HEK293 (cell line): ENCODE measurements around the gene BTF3.

Source experiments
- BCL11A ChIP-seq: fragments of 450-650 bp; formaldehyde crosslinking; IDR thresholded peaks from 2 replicates; pipeline ENCODE4 v1.5.1; 2016; ENCODE audit warnings: low read depth, missing biosample characterization, missing genetic modification characterization
- ZFP37 ChIP-seq: fragments of 450-650 bp; formaldehyde crosslinking; IDR thresholded peaks from 2 replicates; pipeline ENCODE4 v1.5.1; 2016; ENCODE audit warnings: missing biosample characterization, missing genetic modification characterization
- ZNF175 ChIP-seq: fragments of 450-650 bp; formaldehyde crosslinking; IDR thresholded peaks from 2 replicates; pipeline ENCODE4 v1.5.1; 2016; ENCODE audit warnings: missing biosample characterization, missing genetic modification characterization
- ZNF274 ChIP-seq, 2 experiments: fragments of 200-500 bp in 1 of 2; fragments of 450-650 bp in 1 of 2; sonication (Bioruptor generic) in 1 of 2; formaldehyde crosslinking in 1 of 2; IDR thresholded peaks; 2 replicates each; pipeline versions ENCODE4 v1.5.1 to v1.6.1; 2014 to 2016; ENCODE audit warnings: borderline replicate concordance in 1 of 2, inconsistent platforms in 1 of 2, low read length in 1 of 2, missing biosample characterization in 1 of 2, missing genetic modification characterization in 1 of 2
- ZNF558 ChIP-seq: fragments of 450-650 bp; formaldehyde crosslinking; IDR thresholded peaks from 2 replicates; pipeline ENCODE4 v1.5.1; 2016; ENCODE audit warnings: missing biosample characterization, missing genetic modification characterization
- ZNF629 ChIP-seq: fragments of 450-650 bp; formaldehyde crosslinking; IDR thresholded peaks from 2 replicates; pipeline ENCODE4 v1.5.1; 2017; ENCODE audit warnings: missing biosample characterization, missing genetic modification characterization
- ZNF792 ChIP-seq: fragments of 450-650 bp; formaldehyde crosslinking; IDR thresholded peaks from 2 replicates; pipeline ENCODE4 v1.5.1; 2016; ENCODE audit warnings: missing biosample characterization, missing genetic modification characterization
- TF ChIP-seq, protein P1 (sequence below): fragments of 450-650 bp; formaldehyde crosslinking; IDR thresholded peaks from 2 replicates; pipeline ENCODE4 v1.5.1; 2016; ENCODE audit warnings: missing biosample characterization, missing genetic modification characterization
- TF ChIP-seq, protein P2 (sequence below): fragments of 450-650 bp; formaldehyde crosslinking; IDR thresholded peaks from 2 replicates; pipeline ENCODE4 v1.5.1; 2016; ENCODE audit warnings: missing biosample characterization, missing genetic modification characterization
- TF ChIP-seq, protein P3 (sequence below): fragments of 450-650 bp; formaldehyde crosslinking; IDR thresholded peaks from 2 replicates; pipeline ENCODE4 v1.5.1; 2016; ENCODE audit warnings: missing biosample characterization, missing genetic modification characterization
- TF ChIP-seq, protein P4 (sequence below): fragments of 450-650 bp; IDR thresholded peaks from 2 replicates; pipeline ENCODE4 v1.5.1; 2018; ENCODE audit warnings: missing biosample characterization, mild to moderate bottlenecking, missing genetic modification characterization
- TF ChIP-seq, protein P5 (sequence below): fragments of 450-650 bp; formaldehyde crosslinking; IDR thresholded peaks from 2 replicates; pipeline ENCODE4 v1.5.1; 2016; ENCODE audit warnings: missing biosample characterization, missing genetic modification characterization

DNA sequence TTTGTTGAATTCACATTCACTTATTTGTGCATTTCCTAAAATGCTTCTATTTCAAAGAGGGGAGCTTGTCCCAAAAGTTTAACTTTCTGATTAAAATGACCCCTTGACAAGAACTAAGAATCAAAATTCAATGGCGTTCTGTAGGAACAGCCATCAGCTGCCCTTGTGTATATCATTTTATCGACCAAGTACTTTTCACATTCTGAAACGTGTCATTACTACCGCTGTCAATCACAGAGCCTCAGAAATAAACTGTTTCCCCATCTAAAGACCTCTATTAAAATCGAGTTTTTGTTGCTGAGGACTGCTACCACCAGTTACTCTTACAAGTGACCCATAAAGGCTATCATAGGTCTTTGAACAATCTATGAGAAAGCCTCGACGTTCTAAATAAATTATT lies 48.1 kb upstream of the BTF3 start:
- TF ChIP-seq, protein P1, sequence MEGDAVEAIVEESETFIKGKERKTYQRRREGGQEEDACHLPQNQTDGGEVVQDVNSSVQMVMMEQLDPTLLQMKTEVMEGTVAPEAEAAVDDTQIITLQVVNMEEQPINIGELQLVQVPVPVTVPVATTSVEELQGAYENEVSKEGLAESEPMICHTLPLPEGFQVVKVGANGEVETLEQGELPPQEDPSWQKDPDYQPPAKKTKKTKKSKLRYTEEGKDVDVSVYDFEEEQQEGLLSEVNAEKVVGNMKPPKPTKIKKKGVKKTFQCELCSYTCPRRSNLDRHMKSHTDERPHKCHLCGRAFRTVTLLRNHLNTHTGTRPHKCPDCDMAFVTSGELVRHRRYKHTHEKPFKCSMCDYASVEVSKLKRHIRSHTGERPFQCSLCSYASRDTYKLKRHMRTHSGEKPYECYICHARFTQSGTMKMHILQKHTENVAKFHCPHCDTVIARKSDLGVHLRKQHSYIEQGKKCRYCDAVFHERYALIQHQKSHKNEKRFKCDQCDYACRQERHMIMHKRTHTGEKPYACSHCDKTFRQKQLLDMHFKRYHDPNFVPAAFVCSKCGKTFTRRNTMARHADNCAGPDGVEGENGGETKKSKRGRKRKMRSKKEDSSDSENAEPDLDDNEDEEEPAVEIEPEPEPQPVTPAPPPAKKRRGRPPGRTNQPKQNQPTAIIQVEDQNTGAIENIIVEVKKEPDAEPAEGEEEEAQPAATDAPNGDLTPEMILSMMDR (tag by site-specific recombination), result no peak
- no peak for TF ChIP-seq ZNF175
- TF ChIP-seq ZFP37 (tag by site-specific recombination), result no peak
- no peak for TF ChIP-seq ZNF558 (tag by site-specific recombination)
- TF ChIP-seq, protein P2, sequence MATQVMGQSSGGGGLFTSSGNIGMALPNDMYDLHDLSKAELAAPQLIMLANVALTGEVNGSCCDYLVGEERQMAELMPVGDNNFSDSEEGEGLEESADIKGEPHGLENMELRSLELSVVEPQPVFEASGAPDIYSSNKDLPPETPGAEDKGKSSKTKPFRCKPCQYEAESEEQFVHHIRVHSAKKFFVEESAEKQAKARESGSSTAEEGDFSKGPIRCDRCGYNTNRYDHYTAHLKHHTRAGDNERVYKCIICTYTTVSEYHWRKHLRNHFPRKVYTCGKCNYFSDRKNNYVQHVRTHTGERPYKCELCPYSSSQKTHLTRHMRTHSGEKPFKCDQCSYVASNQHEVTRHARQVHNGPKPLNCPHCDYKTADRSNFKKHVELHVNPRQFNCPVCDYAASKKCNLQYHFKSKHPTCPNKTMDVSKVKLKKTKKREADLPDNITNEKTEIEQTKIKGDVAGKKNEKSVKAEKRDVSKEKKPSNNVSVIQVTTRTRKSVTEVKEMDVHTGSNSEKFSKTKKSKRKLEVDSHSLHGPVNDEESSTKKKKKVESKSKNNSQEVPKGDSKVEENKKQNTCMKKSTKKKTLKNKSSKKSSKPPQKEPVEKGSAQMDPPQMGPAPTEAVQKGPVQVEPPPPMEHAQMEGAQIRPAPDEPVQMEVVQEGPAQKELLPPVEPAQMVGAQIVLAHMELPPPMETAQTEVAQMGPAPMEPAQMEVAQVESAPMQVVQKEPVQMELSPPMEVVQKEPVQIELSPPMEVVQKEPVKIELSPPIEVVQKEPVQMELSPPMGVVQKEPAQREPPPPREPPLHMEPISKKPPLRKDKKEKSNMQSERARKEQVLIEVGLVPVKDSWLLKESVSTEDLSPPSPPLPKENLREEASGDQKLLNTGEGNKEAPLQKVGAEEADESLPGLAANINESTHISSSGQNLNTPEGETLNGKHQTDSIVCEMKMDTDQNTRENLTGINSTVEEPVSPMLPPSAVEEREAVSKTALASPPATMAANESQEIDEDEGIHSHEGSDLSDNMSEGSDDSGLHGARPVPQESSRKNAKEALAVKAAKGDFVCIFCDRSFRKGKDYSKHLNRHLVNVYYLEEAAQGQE (tag by site-specific recombination), result no peak
- TF ChIP-seq, protein P3, sequence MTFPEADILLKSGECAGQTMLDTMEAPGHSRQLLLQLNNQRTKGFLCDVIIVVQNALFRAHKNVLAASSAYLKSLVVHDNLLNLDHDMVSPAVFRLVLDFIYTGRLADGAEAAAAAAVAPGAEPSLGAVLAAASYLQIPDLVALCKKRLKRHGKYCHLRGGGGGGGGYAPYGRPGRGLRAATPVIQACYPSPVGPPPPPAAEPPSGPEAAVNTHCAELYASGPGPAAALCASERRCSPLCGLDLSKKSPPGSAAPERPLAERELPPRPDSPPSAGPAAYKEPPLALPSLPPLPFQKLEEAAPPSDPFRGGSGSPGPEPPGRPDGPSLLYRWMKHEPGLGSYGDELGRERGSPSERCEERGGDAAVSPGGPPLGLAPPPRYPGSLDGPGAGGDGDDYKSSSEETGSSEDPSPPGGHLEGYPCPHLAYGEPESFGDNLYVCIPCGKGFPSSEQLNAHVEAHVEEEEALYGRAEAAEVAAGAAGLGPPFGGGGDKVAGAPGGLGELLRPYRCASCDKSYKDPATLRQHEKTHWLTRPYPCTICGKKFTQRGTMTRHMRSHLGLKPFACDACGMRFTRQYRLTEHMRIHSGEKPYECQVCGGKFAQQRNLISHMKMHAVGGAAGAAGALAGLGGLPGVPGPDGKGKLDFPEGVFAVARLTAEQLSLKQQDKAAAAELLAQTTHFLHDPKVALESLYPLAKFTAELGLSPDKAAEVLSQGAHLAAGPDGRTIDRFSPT (tag by site-specific recombination), result no peak
- no peak for TF ChIP-seq ZNF274 (IDR thresholded peaks at IDR 0.05; ENCODE audit: low read length)
- no peak for TF ChIP-seq ZNF274 (tag by site-specific recombination; IDR thresholded peaks at IDR 0.05; ENCODE audit: borderline replicate concordance)
- TF ChIP-seq, protein P4, sequence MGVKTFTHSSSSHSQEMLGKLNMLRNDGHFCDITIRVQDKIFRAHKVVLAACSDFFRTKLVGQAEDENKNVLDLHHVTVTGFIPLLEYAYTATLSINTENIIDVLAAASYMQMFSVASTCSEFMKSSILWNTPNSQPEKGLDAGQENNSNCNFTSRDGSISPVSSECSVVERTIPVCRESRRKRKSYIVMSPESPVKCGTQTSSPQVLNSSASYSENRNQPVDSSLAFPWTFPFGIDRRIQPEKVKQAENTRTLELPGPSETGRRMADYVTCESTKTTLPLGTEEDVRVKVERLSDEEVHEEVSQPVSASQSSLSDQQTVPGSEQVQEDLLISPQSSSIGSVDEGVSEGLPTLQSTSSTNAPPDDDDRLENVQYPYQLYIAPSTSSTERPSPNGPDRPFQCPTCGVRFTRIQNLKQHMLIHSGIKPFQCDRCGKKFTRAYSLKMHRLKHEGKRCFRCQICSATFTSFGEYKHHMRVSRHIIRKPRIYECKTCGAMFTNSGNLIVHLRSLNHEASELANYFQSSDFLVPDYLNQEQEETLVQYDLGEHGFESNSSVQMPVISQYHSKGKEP, result no peak
- TF ChIP-seq ZNF629 (tag by site-specific recombination), result no peak
- no peak for TF ChIP-seq ZNF792 (tag by site-specific recombination)
- TF ChIP-seq BCL11A, result no peak
- TF ChIP-seq, protein P5, sequence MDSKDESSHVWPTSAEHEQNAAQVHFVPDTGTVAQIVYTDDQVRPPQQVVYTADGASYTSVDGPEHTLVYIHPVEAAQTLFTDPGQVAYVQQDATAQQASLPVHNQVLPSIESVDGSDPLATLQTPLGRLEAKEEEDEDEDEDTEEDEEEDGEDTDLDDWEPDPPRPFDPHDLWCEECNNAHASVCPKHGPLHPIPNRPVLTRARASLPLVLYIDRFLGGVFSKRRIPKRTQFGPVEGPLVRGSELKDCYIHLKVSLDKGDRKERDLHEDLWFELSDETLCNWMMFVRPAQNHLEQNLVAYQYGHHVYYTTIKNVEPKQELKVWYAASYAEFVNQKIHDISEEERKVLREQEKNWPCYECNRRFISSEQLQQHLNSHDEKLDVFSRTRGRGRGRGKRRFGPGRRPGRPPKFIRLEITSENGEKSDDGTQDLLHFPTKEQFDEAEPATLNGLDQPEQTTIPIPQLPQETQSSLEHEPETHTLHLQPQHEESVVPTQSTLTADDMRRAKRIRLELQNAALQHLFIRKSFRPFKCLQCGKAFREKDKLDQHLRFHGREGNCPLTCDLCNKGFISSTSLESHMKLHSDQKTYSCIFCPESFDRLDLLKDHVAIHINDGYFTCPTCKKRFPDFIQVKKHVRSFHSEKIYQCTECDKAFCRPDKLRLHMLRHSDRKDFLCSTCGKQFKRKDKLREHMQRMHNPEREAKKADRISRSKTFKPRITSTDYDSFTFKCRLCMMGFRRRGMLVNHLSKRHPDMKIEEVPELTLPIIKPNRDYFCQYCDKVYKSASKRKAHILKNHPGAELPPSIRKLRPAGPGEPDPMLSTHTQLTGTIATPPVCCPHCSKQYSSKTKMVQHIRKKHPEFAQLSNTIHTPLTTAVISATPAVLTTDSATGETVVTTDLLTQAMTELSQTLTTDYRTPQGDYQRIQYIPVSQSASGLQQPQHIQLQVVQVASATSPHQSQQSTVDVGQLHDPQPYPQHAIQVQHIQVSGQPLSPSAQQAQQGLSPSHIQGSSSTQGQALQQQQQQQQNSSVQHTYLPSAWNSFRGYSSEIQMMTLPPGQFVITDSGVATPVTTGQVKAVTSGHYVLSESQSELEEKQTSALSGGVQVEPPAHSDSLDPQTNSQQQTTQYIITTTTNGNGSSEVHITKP (tag by site-specific recombination), result no peak
